CD14-positive monocyte (primary cell): ENCODE data around the gene ZCCHC10. TPM values are rescaled to one million over a fixed set of nuclear protein-coding genes. Genes with fewer than 3 reads are reported as not detected.
A peak's percentile ranks its signal among the peaks of the same experiment; 100 is the strongest.

Experiments used
- DNase-seq, 3 donors: peaks; one replicate each; pipeline ENCODE4 v3.0.0-alpha.2; 2011 to 2022
- H2AFZ ChIP-seq: 2 replicates; pipeline ENCODE4 v1.6.0; 2012; ENCODE audit warnings: mild to moderate bottlenecking, low read depth, low read length, inconsistent platforms; ENCODE audit not compliant: insufficient read depth, poor library complexity, severe bottlenecking
- H3K27ac ChIP-seq, 2 donors: 1 replicate in 1 of 2; 2 replicates in 1 of 2; pipeline ENCODE4 v1.5.1; 2012 to 2013; ENCODE audit warnings: low read length in 2 of 2, control low read depth in 1 of 2, inconsistent platforms in 1 of 2, low read depth in 1 of 2, mild to moderate bottlenecking in 1 of 2
- H3K27me3 ChIP-seq, 2 donors: one replicate each; pipeline versions ENCODE4 v1.6.0 to v1.6.1; 2011 to 2013; ENCODE audit warnings: low read length in 2 of 2; ENCODE audit not compliant: control insufficient read depth in 2 of 2, insufficient read depth in 2 of 2
- H3K36me3 ChIP-seq, 2 donors: replicated peaks in 1 of 2; 1 replicate in 1 of 2; 2 replicates in 1 of 2; pipeline versions ENCODE4 v1.5.1 to v1.6.1; 2012 to 2013; ENCODE audit warnings: low read length in 2 of 2, control low read depth in 1 of 2, inconsistent platforms in 1 of 2, mild to moderate bottlenecking in 1 of 2; ENCODE audit not compliant: insufficient read depth in 2 of 2, control insufficient read depth in 1 of 2
- H3K4me1 ChIP-seq, 2 donors: 1 replicate in 1 of 2; 2 replicates in 1 of 2; pipeline versions ENCODE4 v1.5.1 to v1.6.1; 2012 to 2013; ENCODE audit warnings: low read length in 2 of 2, control low read depth in 1 of 2, inconsistent platforms in 1 of 2, mild to moderate bottlenecking in 1 of 2, moderate library complexity in 1 of 2; ENCODE audit not compliant: insufficient read depth in 2 of 2, control insufficient read depth in 1 of 2
- H3K4me2 ChIP-seq: replicated peaks from 2 replicates; pipeline ENCODE3; 2012; ENCODE audit warnings: low read length, moderate library complexity, mild to moderate bottlenecking; ENCODE audit not compliant: poor library complexity, severe bottlenecking; ENCODE audit errors: extremely low read depth
- H3K4me3 ChIP-seq, 3 experiments: fragments of 200-600 bp in 1 of 3; sonication (generic) in 1 of 3; replicated peaks in 1 of 3; 1 replicate in 2 of 3; 2 replicates in 1 of 3; pipeline ENCODE4 v1.5.1; 2011 to 2013; ENCODE audit warnings: low read length in 3 of 3, mild to moderate bottlenecking in 3 of 3, control low read depth in 2 of 3, low read depth in 2 of 3, inconsistent platforms in 1 of 3, moderate library complexity in 1 of 3
- H3K79me2 ChIP-seq: 2 replicates; pipeline ENCODE4 v1.6.0; 2012; ENCODE audit warnings: mild to moderate bottlenecking, control low read depth, inconsistent platforms, low read length, moderate library complexity; ENCODE audit not compliant: insufficient read depth
- H3K9ac ChIP-seq: 2 replicates; pipeline ENCODE4 v1.6.0; 2017; ENCODE audit warnings: low read length, mild to moderate bottlenecking; ENCODE audit not compliant: insufficient read depth, poor library complexity, severe bottlenecking
- H3K9me3 ChIP-seq, 2 donors: replicated peaks in 1 of 2; 1 replicate in 1 of 2; 2 replicates in 1 of 2; pipeline versions ENCODE4 v1.5.1 to v1.6.1; 2012 to 2013; ENCODE audit warnings: low read length in 2 of 2, control low read depth in 1 of 2; ENCODE audit not compliant: control insufficient read depth in 1 of 2, insufficient read depth in 1 of 2
- H4K20me1 ChIP-seq: 2 replicates; pipeline ENCODE4 v1.6.0; 2012; ENCODE audit warnings: mild to moderate bottlenecking, low read length, control low read depth, moderate library complexity; ENCODE audit not compliant: insufficient read depth
- H3K27ac Mint-ChIP-seq, 7 donors: one replicate each; pipeline ENCODE4 v1.8.0; 2020; ENCODE audit warnings: mild to moderate bottlenecking in 7 of 7, mixed read lengths in 7 of 7, moderate library complexity in 6 of 7, inconsistent platforms in 2 of 7
- H3K27me3 Mint-ChIP-seq, 3 donors: one replicate each; pipeline ENCODE4 v1.8.0; 2021 to 2022; ENCODE audit warnings: low read depth in 3 of 3, mild to moderate bottlenecking in 3 of 3, mixed read lengths in 3 of 3, moderate library complexity in 3 of 3, inconsistent platforms in 1 of 3
- H3K36me3 Mint-ChIP-seq, 2 donors: one replicate each; pipeline ENCODE4 v1.8.0; 2020; ENCODE audit warnings: mixed read lengths in 2 of 2, inconsistent platforms in 1 of 2, mild to moderate bottlenecking in 1 of 2
- H3K4me1 Mint-ChIP-seq: one replicate; pipeline ENCODE4 v1.8.0; 2020; ENCODE audit warnings: mild to moderate bottlenecking, mixed read lengths
- H3K4me3 Mint-ChIP-seq, 2 donors: one replicate each; pipeline ENCODE4 v1.8.0; 2020; ENCODE audit warnings: mild to moderate bottlenecking in 2 of 2, mixed read lengths in 2 of 2, moderate library complexity in 1 of 2
- H3K9me3 Mint-ChIP-seq, 7 donors: one replicate each; pipeline ENCODE4 v1.8.0; 2020 to 2022; ENCODE audit warnings: mixed read lengths in 7 of 7, mild to moderate bottlenecking in 6 of 7, moderate library complexity in 6 of 7, inconsistent platforms in 2 of 7
- WGBS: methylation state at CpG from one replicate; pipeline ENCODE4 v1.1.5; 2013; ENCODE audit warnings: missing lambda C conversion rate; ENCODE audit not compliant: insufficient coverage; 5-methylcytosine and 5-hydroxymethylcytosine counted together
- intact Hi-C, 2 donors: fragments of 100-400 bp; cut with micrococcal nuclease; formaldehyde crosslinking; loops; one replicate each; pipeline versions ENCODE4 v1.15.0 to v1.15.1; 2023
- polyA plus RNA-seq, 3 donors: library from polyadenylated mRNA; depleted of rRNA in 1 of 3; unstranded in 2 of 3; stranded (reverse) in 1 of 3; fragments of 300-500 nt in 2 of 3; fragments of >200 nt in 1 of 3; fragmentation: Illumina TruSeq in 2 of 3; gene quantifications; 1 replicate in 2 of 3; 2 replicates in 1 of 3; pipeline ENCODE4 v1.2.3, GENCODE V29; 2012 to 2021
- TF ChIP-seq, protein P1 (sequence below): fragments of 200-600 bp; IDR thresholded peaks from one replicate; pipeline ENCODE4 v1.8.0; 2022; ENCODE audit warnings: antibody characterized with exemption, mild to moderate bottlenecking

The ZCCHC10 gene
- polyA plus RNA-seq, 3 donors, result 10.7 to 52.7 (median 45.3) TPM

DNA sequence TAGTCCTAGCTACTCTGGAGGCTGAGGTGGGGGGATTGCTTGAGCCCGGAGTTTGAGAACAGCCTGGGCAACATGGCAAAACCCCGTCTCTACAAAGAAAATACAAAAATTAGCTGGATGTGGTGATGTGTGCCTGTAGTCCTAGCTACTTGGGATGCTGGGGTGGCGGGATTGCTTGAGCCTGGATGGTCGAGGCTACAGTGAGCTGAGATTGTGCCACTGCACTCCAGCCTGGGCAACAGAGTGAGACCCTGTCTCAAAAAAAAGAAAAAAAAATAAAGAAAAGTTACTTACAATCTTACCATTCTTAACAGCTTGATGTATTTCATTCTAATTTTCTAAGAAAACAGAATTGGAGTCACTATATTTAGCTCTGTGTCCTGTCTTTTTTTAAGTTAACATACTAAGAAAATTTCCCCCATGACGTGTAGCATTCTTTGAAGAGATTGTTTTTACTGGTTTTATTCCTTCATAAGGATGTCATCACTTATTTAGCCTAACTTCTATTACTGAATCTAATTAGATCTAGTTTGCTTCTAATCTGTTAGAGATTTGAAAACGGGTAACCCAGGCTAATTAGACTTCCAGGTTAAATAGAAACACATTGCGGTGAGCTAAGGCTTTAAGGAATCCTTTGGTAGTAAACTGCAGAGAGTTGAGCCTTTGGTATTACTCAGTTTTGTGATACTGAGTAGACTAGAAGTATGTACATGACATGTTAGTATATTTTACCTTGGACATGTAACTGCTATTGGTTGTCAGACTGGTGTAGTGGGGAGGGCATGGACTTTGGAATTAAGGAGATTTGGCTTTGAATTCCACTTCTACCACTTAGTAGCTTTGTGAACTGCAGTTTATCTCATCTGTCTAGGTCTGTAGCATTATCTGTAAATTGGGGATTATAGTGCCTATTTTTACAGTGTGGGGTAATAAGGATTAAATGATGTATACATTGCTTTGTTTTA, 49.5 kb upstream of the ZCCHC10 start:
- peaks cover 32% of the 10 kb centered on the region for H3K79me2 ChIP-seq
- H3K27ac Mint-ChIP-seq, result peak overlapping the region in 2 of 7 donors; percentile 5 to 6
- intact Hi-C loops, result no loop called here
- no peak overlapping the region for H3K27ac ChIP-seq
- no peaks in the 10 kb centered on the region for H3K9me3 ChIP-seq
- TF ChIP-seq, protein P1, sequence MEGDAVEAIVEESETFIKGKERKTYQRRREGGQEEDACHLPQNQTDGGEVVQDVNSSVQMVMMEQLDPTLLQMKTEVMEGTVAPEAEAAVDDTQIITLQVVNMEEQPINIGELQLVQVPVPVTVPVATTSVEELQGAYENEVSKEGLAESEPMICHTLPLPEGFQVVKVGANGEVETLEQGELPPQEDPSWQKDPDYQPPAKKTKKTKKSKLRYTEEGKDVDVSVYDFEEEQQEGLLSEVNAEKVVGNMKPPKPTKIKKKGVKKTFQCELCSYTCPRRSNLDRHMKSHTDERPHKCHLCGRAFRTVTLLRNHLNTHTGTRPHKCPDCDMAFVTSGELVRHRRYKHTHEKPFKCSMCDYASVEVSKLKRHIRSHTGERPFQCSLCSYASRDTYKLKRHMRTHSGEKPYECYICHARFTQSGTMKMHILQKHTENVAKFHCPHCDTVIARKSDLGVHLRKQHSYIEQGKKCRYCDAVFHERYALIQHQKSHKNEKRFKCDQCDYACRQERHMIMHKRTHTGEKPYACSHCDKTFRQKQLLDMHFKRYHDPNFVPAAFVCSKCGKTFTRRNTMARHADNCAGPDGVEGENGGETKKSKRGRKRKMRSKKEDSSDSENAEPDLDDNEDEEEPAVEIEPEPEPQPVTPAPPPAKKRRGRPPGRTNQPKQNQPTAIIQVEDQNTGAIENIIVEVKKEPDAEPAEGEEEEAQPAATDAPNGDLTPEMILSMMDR, result no peak
- H4K20me1 ChIP-seq, result peaks cover 79% of the 10 kb centered on the region
- H3K4me1 Mint-ChIP-seq, result no peaks in the 10 kb centered on the region
- no peak overlapping the region for H3K9ac ChIP-seq
- no peaks in the 10 kb centered on the region for H3K27me3 ChIP-seq
- H3K4me2 ChIP-seq, result no peak overlapping the region
- H3K9me3 Mint-ChIP-seq, result peaks cover 0 to 1% (median 0%) of the 10 kb centered on the region in 7 donors
- no peak for DNase-seq
- H3K4me3 ChIP-seq, result no peak overlapping the region
- WGBS, result 100% methylated on average over 2 of the region's 7 CpGs
- H2AFZ ChIP-seq, result no peak overlapping the region
- H3K36me3 Mint-ChIP-seq, result peaks cover 70 to 85% of the 10 kb centered on the region in 2 donors
- peaks cover 0 to under 1% (median 0%) of the 10 kb centered on the region in 3 donors for H3K27me3 Mint-ChIP-seq
- H3K4me1 ChIP-seq, result no peaks in the 10 kb centered on the region
- H3K36me3 ChIP-seq, result peaks cover 61 to 97% of the 10 kb centered on the region in 2 donors
- H3K4me3 Mint-ChIP-seq, result no peak overlapping the region

DNA sequence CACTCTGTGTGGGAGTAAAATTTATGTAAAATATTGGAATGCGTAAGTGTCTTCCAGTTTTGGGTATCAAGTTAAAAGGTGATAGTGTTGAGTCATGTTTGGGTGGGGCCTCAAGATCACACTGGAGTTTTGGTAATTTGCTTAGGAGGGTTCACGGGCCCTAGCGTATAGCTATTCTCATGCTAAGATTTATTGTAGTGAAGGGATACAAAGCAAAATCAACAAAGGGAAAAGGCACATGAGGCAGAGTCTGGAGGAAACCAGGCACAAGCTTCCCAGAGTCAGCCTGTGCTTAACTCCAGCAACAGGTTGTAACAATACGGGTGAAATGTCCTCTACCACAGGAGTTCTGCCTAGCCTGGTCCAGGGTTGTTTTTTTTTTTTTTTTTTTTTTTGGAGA, 45.7 kb upstream of the ZCCHC10 start:
- peaks cover 0 to 1% (median 0%) of the 10 kb centered on the region in 3 donors for H3K27me3 Mint-ChIP-seq
- WGBS, result 100% methylated on average over 2 of the region's 4 CpGs
- intact Hi-C loops, result no loop called here
- DNase-seq, result no peak
- Histone ChIP-seq H3K79me2 (peaks cover 29% of the 10 kb centered on the region), H4K20me1 (peaks cover 60% of the 10 kb centered on the region), H3K27me3 (no peaks in the 10 kb centered on the region), H3K36me3 (peaks cover 82 to 100% of the 10 kb centered on the region in 2 donors), H3K4me1 (no peaks in the 10 kb centered on the region), H2AFZ (no peak overlapping the region), H3K9ac (no peak overlapping the region), H3K4me2 (no peak overlapping the region), H3K27ac (no peak overlapping the region), H3K9me3 (no peaks in the 10 kb centered on the region), H3K4me3 (no peak overlapping the region)
- peaks cover 0 to 1% (median 0%) of the 10 kb centered on the region in 7 donors for H3K9me3 Mint-ChIP-seq
- H3K36me3 Mint-ChIP-seq, result peaks cover 84 to 90% of the 10 kb centered on the region in 2 donors
- TF ChIP-seq, protein P1, result no peak
- no peaks in the 10 kb centered on the region for H3K4me1 Mint-ChIP-seq
- no peak overlapping the region for H3K4me3 Mint-ChIP-seq
- H3K27ac Mint-ChIP-seq, result peak overlapping the region in 1 of 7 donors; percentile 6
